Motor neuron (in vitro differentiated cells): ENCODE measurements around the gene GOLGA6L24. TPM values are rescaled to one million over a fixed set of nuclear protein-coding genes. Genes with fewer than 3 reads are reported as not detected.
"Not testable (repeated sequence)": the region's sequence is repeated elsewhere in the genome, so short reads cannot be mapped to it uniquely, and the experiment has no call there.

Experiments
- ATAC-seq, 8 experiments: fragments of 200-7000 bp; cut with Tn5 transposase; replicated peaks in 6 of 8; 2 replicates each; pipeline ENCODE4 v1.8.0; 2021; ENCODE audit warnings: mild to moderate bottlenecking in 8 of 8, moderate library complexity in 8 of 8
- H3K27ac ChIP-seq, 2 donors: fragments of 250-450 bp; sonication (Bioruptor Pico); 2 replicates each; pipeline ENCODE4 v1.9.0; 2021; ENCODE audit warnings: antibody characterized with exemption in 2 of 2, mild to moderate bottlenecking in 2 of 2, moderate library complexity in 1 of 2
- H3K4me1 ChIP-seq, 2 donors: fragments of 250-450 bp; sonication (Bioruptor Pico); replicated peaks in 1 of 2; 2 replicates each; pipeline ENCODE4 v1.6.1; 2021; ENCODE audit warnings: antibody characterized with exemption in 2 of 2, mild to moderate bottlenecking in 2 of 2, moderate library complexity in 1 of 2
- H3K4me3 ChIP-seq, 5 donors: fragments of 250-450 bp; sonication (Bioruptor Pico); 2 replicates each; pipeline ENCODE4 v1.9.0; 2021; ENCODE audit warnings: antibody characterized with exemption in 5 of 5, mild to moderate bottlenecking in 5 of 5, moderate library complexity in 4 of 5
- WGBS, 10 experiments: fragments of 450-650 bp; shearing (Covaris generic); methylation state at CpG; one replicate each; pipeline ENCODE4 v1.0.0; 2022; 5-methylcytosine and 5-hydroxymethylcytosine counted together
- in situ Hi-C, 9 experiments: fragments of 400-800 bp; cut with MboI; loops; one replicate each; pipeline ENCODE4 v1.15.0; 2021; ENCODE audit warnings: low sequenced_read_pairs in 9 of 9, low pct_unique_long_range_greater_than_20kb in 2 of 9; ENCODE audit not compliant: unreplicated experiment in 9 of 9
- total RNA-seq, 8 experiments: library from RNA; unstranded; fragments of 300-600 nt; gene quantifications; 2 replicates each; pipeline versions ENCODE4 v1.2.3 to v1.2.4, GENCODE V29; 2022

GOLGA6L24 gene, protein sequence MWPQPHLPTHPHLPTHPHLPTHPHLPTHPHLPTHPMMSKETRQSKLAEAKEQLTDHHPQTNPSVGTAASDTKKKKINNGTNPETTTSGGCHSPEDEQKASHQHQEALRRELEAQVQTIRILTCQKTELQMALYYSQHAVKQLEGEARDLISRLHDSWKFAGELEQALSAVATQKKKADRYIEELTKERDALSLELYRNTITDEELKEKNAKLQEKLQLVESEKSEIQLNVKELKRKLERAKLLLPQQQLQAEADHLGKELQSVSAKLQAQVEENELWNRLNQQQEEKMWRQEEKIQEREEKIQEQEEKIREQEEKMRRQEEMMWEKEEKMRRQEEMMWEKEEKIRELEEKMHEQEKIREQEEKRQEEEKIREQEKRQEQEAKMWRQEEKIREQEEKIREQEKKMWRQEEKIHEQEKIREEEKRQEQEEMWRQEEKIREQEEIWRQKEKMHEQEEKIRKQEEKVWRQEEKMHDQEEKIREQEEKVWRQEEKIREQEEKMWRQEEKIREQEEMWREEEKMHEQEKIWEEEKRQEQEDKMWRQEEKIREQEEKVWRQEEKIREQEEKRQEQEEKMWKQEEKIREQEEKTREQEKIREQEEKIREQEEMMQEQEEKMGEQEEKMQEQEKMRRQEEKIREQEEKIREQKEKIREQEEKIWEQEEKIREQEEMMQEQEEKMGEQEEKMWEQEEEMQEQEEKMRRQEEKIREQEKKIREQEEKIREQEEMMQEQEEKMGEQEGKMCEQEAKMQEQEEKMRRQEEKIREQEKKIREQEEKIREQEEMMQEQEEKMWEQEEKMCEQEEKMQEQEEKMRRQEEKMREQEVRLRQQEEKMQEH
- 1 to 10 TPM in 1 of 8 experiments, under 1 TPM in 4, not detected in 3; 0.25 to 1.6 (median 0.38) TPM for total RNA-seq

DNA sequence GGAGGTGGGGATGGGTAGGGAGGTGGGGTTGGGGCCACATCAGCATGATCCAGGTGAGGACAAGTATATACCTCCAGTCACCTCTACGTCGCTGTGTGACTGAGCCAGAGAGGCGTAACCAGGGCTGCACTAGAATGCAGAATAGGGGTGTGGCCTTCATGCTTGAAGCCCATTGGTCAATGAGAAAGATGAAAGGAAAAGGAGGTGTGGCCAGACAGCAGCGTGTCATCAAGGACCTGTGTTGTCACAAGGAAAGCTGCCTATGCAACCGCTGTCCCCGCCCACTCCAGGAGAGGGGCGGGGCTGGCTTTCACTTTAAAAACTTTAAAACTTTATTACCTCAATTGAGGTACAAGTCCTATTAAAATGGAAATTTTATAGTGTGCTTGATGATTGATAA, at the start of gene GOLGA6L24:
GOLGA6L24 (minus strand) TSS at position 101 of the 400 bp plus-strand sequence; CDS start at position 40, 61 bp downstream.
- H3K4me1 ChIP-seq, in situ Hi-C loops, H3K27ac ChIP-seq, ATAC-seq, H3K4me3 ChIP-seq: not testable (repeated sequence)
- WGBS, 10 experiments: no CpG with 5 or more reads among the region's 7 CpGs

DNA sequence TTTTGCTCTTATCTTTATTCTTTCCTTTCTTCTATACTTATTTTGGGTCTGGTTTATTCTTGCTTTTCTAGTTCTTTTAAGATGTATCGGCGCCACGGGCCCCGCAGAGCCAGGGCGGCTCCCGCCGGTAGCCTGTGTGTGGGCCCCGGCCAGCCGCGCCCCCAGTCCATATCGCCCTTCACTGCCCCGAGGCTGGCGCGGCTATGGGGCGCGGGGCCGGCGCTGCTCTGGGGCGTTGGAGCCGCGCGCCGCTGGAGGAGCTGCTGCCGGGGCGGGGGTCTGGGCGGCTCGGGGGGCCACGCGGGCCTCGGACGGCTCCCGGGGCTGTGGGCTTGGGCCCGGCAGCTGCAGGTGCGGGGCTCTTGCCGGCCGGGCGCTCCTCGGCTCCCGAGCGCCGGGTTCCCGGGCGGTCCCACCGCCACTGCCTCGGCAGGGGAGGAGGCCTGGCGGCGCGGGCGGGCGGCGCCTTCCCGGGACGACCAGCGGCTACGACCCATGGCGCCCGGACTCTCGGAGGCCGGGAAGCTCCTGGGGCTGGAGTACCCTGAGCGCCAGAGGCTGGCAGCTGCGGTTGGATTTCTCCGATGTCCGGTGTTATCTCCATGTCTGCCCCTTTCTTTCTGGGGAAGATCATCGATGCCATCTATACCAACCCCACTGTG, 45.0 kb upstream of the GOLGA6L24 start:
- in situ Hi-C loops: not testable (repeated sequence)
- ATAC-seq: peak in 7 of 8 experiments; percentile 15 to 83 (median 44)

DNA sequence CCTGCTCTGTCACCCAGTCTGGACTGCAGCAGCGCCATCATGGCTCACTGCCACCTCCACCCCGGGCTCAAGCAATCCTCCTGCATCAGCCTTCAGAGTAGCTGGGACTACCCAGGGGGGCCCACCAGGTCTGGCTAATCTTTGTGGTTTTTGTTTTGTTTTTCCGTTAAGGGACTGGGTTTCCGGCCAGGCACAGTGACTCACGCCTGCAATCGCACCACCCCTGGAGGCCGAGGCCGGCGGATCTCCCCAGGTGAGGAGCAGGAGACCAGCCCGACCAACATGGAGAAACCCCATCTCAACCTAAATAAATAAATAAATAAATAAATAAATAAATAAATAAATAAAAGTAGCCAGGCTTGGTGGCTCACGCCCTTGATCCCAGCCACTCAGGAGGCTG, 38.1 kb upstream of the GOLGA6L24 start:
- H3K4me3 ChIP-seq, H3K4me1 ChIP-seq, H3K27ac ChIP-seq, in situ Hi-C loops, ATAC-seq: not testable (repeated sequence)
- no CpG with 5 or more reads among the region's 11 CpGs for WGBS, 10 experiments

More for the DNA sequence above, 45.0 kb upstream of the GOLGA6L24 start:
- WGBS, 10 experiments: no CpG with 5 or more reads among the region's 64 CpGs
- H3K4me3 ChIP-seq, H3K27ac ChIP-seq, H3K4me1 ChIP-seq: not testable (repeated sequence)

DNA sequence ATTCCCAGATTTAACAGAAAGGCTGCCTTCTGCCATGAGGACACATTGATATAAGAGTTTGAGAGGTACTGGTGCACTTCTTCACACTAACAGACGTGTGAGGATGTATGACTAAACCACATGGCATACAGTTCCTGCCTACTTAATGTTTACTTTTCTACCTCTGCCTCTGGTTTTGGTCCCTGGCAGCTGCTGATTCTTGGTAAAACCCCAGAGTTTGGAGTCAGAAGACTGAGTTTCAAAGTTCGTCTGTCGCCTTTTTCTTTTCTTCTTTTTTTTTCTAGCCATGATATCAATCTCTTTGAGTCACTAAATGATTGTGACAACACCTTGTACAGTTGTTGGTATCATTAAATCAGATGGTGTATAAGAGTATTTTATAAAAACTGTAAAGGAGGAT, 22.2 kb upstream of the GOLGA6L24 start:
- ATAC-seq, H3K4me1 ChIP-seq, H3K27ac ChIP-seq, H3K4me3 ChIP-seq, in situ Hi-C loops: not testable (repeated sequence)
- WGBS, 10 experiments: no CpG with 5 or more reads among the region's 3 CpGs

DNA sequence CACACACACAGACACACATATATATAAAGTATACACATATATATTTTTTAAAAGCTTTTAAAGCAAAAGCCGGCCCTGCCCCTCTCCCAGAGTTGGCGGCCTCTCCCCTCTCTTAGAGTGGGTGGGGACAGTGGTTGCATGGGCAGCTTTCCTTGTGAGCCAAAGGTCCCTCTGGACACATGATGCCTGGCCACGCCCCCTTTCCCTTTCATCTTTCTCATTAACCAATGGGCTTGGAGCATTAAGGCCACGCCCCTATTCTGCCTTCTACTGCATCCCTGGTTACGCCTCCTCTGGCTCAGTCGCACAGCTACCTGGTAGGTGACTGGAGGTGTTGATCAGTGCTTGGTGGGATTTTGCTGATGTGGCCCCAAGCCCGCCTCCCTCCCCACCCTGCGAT, 20.5 kb upstream of the GOLGA6L24 start, which contains the start of gene GOLGA8F:
GOLGA8F (plus strand) TSS at position 301 of the 400 bp plus-strand sequence; CDS start at position 399, 98 bp downstream.
- ATAC-seq, in situ Hi-C loops, H3K4me3 ChIP-seq, H3K4me1 ChIP-seq, H3K27ac ChIP-seq: not testable (repeated sequence)
- no CpG with 5 or more reads among the region's 8 CpGs for WGBS, 10 experiments

DNA sequence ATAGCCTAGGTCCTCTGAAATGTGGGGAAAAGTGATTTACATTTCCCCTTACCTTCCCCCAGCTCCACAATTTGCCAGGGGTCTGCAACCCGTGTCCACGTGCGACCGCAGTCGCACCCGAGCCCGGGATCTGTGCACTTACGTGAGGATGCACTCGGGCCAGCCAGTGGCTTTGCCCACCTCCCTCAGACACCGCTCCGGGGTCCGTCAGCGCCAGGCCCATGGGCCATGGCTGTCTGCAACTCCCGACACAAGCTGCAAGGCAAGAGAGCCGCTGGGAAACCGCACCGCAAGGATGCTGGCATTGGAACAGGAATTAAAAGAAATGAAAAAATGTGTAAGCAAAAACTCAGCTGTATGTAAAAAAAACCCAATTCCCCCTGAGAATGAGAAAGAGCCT, 7.6 kb upstream of the GOLGA6L24 start:
- WGBS, 10 experiments: no CpG with 5 or more reads among the region's 17 CpGs
- ATAC-seq, H3K4me3 ChIP-seq, H3K27ac ChIP-seq, in situ Hi-C loops, H3K4me1 ChIP-seq: not testable (repeated sequence)

DNA sequence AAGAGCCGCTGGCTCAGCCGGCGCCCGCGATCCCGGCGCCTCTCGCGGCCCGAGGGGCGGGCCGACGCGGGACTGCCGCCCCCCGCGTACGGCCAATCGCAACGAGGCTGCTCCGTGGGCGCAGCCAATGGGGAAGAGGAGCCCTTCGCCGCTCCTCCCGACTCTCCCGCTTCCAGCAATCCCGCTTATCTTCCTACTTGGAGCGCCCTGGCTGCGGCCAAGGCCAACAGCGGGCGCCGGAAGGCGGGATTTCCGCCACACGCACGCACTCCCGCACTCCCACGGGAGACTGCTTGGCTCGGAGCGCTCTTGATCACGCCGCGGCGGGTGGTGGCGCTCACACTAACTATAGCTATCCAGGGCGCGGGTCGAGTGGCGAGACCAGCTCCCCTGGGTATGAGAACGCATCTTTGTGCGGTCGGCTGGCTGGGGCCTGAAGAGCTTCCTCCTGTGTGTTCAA, 35.7 kb downstream of the GOLGA6L24 start, which contains the start of gene HERC2:
HERC2 (minus strand) TSS at position 51 of the 460 bp plus-strand sequence. CDS start 746 bp downstream, outside the sequence.
- ATAC-seq, in situ Hi-C loops, H3K4me1 ChIP-seq: not testable (repeated sequence)
- Histone ChIP-seq H3K27ac (peak within 1 kb of the TSS in 1 of 2 donors; percentile 75), H3K4me3 (peak within 1 kb of the TSS; percentile 34 to 93 (median 79))
- no CpG with 5 or more reads among the region's 52 CpGs for WGBS, 10 experiments

DNA sequence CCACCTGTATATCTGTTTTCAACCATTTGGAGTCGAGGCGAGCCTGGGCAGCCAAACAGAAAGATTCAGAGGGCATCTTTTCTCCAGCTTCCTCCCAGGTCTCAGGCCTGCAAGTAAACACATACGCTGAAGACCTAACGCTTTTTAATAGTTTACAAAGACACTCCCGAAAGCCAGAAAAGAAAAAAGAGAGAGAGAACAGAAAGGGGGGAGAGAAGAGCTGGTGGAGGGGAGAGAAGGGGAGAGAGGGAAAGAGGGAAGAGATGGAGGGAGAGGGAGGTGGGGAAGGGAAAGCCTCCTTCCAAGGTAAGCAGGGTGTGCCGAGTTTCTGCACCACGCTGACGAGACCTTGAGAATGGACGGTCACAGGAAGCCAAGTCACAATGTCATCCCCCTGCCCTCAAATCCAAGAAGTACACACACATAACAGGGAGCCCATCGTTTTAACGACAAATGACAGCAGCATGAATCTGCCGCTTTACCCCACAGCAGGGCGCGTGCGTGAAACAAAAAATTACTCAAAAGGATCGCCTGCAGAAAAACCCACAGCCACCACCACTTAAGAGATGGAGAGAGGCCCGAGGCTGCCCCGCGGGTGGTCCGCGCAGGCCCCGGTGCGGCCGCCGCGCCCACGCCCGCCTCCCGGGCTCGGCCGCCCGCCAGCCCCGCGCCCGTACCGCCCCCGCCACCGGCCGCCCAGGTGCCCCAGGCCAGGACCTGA, 36.4 kb downstream of the GOLGA6L24 start:
- in situ Hi-C loops, H3K4me1 ChIP-seq, ATAC-seq: not testable (repeated sequence)
- no CpG with 5 or more reads among the region's 39 CpGs for WGBS, 10 experiments
- H3K4me3 ChIP-seq: peak overlapping the region; percentile 34 to 93 (median 79)
- H3K27ac ChIP-seq: peak overlapping the region in 1 of 2 donors; percentile 75

DNA sequence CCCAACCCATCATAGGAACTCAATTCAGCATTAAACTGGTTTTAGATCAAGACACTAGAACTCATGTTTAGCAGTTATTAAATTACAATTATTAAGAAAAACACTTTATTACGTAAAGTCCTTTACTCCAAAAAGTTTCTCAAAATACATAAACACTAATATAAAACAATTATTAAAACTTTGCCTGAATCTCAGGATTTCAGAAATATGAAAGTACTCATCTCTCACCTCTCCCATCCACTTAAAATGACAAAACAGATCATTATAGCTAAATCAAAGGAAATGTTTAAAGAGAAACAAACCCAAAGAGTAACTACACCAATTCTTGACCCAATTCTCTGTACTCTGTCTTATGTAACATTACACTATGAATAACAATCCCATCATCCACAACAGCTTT, 38.2 kb downstream of the GOLGA6L24 start:
- no CpG with 5 or more reads among the region's 1 CpG for WGBS, 10 experiments
- H3K4me1 ChIP-seq, H3K27ac ChIP-seq, in situ Hi-C loops, H3K4me3 ChIP-seq, ATAC-seq: not testable (repeated sequence)

DNA sequence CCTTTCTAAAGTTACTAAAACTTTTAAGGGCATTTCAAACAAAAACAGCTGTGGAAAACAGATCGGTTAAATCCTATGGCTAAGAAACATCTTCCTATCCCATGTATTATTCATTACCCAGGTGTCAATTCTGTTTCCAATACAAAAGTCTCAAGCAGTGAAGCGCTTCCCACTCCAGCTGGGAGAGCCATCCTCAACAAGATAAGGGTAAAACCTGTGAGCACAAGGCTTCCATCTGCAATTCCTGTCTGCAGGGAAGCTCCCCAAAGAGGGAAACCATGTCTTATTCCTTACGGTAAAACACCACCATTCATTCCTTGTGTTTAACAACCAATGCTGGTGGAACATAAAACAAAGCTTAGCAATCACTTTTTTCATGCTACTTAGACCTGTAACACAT, 39.1 kb downstream of the GOLGA6L24 start:
- ATAC-seq, H3K27ac ChIP-seq, H3K4me3 ChIP-seq, in situ Hi-C loops, H3K4me1 ChIP-seq: not testable (repeated sequence)
- no CpG with 5 or more reads among the region's 3 CpGs for WGBS, 10 experiments

DNA sequence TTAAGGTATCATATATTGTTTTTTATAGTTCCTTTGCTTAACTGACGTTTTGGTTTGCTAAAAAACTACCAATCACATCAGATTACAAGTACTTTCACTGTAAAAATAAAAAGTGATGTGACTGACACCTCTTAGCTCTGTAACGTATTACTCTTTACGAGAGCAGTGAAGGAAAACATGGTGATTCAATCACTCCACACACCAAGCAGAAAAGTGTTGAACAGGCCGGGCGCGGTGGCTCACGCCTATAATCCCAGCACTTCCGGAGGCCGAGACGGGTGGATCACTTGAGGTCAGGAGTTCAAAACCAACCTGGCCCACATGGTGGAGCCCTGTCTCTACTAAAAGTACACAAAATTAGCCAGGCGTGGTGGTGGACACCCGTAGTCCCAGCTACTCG, 39.8 kb downstream of the GOLGA6L24 start:
- H3K4me1 ChIP-seq, in situ Hi-C loops, H3K27ac ChIP-seq, ATAC-seq, H3K4me3 ChIP-seq: not testable (repeated sequence)
- WGBS, 10 experiments: 80 to 100% (median 95%) methylated on average over 1 to 9 of the region's 13 CpGs; no CpG with 5 or more reads in 1 of the 10 experiments

DNA sequence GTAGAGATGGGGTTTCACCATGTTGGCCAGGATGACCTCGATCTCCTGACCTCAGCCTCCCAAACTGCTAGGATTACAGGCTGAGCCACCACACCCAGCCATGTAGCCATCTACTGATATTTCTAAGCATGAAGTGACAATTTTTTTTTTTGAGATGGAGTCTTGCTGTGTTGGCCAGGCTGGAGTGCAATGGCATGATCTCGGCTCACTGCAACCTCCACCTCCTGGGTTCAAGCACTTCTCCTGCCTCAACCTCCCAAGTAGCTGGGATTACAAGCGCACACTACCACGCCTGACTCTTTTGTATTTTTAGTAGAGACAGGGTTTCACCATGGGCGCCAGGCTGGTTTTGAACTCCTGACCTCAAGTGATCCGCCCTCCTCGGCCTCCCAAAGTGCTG, 40.9 kb downstream of the GOLGA6L24 start:
- ATAC-seq, in situ Hi-C loops, H3K4me3 ChIP-seq, H3K4me1 ChIP-seq, H3K27ac ChIP-seq: not testable (repeated sequence)
- 82 to 100% (median 98%) methylated on average over 2 to 5 of the region's 7 CpGs; no CpG with 5 or more reads in 4 of the 10 experiments for WGBS, 10 experiments
